Left cardiac atrium (tissue), 4 donors: ENCODE results near the gene PLXNA4. TPM values are rescaled to one million over a fixed set of nuclear protein-coding genes. Genes with fewer than 3 reads are reported as not detected.
A peak's percentile ranks its signal among the peaks of the same experiment; 100 is the strongest.

Experiments used
- ATAC-seq, 2 donors: fragments of 200-7000 bp; cut with Tn5 transposase; one replicate each; pipeline ENCODE4 v1.9.1; 2020; ENCODE audit warnings: mild to moderate bottlenecking in 2 of 2, moderate library complexity in 2 of 2
- DNase-seq: peaks from one replicate; pipeline ENCODE4 v3.0.0-alpha.2; 2020
- intact Hi-C, 2 donors: fragments of 100-400 bp; cut with DNase I; formaldehyde crosslinking; loops; one replicate each; pipeline versions ENCODE4 v1.14.1 to v1.15.1; 2022 to 2023
- total RNA-seq, 2 donors: library from RNA; stranded (reverse); fragmentation: NEBNext Ultra II Directional; extraction: Animal tissue kit (Norgen Biotek cat#: 25700); gene quantifications; one replicate each; pipeline ENCODE4 v1.2.1, GENCODE V29; 2021
- donor health status: DM: no; HTN: yes; CAD: no.
- donor health status: DM: no; HTN: yes; CAD: no; lungs with severe emphysema.
- donor health status: DM: yes; HTN: yes; CAD: no.
- donor health status: Dilated cardiomyopathy.

The PLXNA4 gene
- total RNA-seq, 2 donors from 2014 or later, result 23.3 to 30.1 TPM

DNA sequence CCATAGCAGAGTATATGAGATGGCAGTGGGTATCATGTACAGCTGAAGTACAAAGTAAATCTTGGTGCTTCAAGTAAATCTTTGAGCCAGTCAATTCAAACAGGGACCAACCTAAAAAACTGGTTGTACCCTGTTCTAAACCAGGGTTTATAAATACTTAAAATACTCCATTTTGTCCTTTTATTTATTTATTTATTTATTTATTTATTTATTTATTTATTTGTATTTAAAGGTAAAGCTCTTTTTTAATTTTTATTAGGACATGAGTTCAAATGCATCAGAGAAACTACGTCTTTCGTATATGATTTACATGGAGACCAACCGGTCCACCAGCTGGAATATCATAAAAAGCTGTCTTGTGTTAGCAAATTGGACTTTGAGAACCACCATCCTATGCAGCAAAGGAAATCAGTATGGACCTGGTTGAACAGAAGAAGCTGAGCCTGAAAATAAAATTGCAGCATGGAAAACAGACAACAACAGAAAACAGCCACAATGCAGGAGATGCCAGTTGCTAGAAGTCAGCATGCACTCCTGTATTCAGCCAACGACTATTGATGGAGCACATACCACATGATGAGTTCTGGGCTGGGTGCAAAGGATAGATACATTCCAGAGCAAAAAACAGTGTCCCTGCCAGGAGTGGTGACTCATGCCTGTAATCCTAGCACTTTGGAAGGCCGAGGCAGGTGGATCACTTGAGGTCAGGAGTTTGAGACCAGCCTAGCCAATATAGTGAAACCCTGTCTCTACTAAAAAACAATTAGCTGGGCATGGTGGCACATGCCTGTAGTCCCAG, 60.0 kb downstream of the PLXNA4 start:
- DNase-seq (no peak), ATAC-seq (peak; percentile 49 to 81)
- intact Hi-C loops, result no loop called here

DNA sequence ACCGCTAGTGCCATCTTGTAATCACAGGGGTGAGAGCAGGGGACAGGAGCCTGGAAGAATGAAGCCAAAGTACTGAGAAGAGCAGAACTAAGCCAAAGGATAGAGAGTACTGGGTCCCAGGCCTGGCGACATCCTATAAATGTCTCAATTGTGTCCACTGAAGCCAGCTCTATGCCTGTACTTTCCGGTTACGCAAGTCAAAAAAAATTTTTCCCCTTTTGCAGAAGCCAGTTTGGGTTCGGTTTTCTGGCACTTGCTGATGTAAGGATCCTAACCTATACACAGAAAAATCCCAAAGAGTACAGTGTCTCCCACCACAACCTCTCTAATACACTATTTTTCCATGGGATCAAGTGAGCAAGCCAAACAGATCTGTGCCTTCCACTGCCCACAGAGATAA, 61.1 kb downstream of the PLXNA4 start:
- ATAC-seq (no peak), DNase-seq (no peak)
- intact Hi-C loops, result no loop called here

DNA sequence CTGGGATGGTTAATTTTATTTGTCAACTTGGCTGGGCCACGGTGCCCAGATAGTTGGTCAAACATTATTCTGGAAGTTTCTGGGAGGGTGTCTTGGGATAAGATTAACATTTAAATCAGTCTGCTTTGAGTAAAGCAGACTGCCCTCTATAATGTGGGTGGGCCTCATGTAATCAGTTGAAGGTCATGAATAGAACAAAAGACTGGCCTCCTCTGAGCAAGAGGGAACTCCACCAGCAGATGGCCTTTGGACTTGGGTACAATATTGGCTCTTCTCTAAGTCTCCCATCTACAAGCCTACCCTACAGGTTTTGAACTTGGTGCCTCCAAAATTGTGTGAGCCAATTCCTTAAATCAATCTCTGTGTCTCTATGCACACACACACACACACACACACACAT, 61.8 kb downstream of the PLXNA4 start:
- intact Hi-C loops, result no loop called here
- no peak for ATAC-seq
- no peak for DNase-seq

GRCh38 chr7:132511921-132512320, 64.3 kb downstream of the PLXNA4 start:
- DNase-seq (no peak), ATAC-seq (no peak)
- intact Hi-C loops, result no loop called here

DNA sequence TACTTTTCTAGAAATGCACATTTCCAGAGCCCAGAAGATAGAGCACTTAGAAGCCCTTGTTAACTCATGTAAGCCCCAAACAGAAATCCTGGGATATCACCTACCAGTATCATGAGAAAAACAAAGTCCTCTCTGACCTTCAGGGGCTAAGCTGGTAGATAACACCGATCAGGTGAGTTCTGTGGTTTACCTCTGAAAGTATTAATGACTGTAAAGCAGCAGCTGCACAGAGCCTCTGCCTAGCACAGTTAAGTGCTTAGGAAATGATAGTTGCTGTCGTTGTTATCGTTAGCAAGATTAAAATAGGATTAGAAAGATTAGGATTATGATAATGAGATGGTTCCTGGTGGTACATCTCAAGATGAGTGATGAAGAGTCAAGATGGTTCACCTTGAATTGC, 64.9 kb downstream of the PLXNA4 start:
- intact Hi-C loops, result no loop called here
- no peak for DNase-seq
- no peak for ATAC-seq

- DNase-seq (no peak), ATAC-seq (no peak)
- intact Hi-C loops, result no loop called here
Measured at GRCh38 chr7:132509643-132510042, 66.6 kb downstream of the PLXNA4 start.

DNA sequence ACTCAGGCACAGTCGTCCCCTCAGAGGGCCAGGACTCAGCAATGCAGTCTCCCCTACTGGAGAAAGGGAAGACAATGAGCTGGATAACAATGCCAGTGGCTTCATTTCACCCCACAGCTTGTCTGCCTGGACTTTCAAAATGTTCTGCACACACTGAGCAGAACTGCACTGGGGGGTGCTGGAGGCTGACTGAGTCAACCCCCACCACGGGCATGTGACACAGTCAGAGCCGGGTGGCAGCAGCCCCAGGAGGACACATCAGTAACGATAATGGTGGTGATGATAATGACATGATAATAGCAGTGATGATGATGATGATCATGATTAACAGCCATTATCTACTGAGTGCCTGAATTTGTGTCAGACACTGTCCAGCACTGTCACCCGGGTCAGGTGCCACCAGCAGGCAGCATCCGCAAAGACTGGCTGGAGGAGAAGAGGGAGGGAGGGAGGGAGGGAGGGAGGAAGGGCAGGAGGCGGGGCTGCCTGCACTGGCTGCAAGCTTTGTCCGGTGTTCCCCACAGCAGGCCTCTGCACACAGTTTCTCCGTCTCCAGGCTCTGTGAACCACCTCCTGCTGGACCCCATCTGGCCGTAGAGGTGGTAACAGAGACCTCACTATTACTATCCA, 67.4 kb downstream of the PLXNA4 start:
- ATAC-seq, result peak; percentile 80 to 86
- DNase-seq, result no peak
- intact Hi-C loops, result no loop called here

- no peak for ATAC-seq
- DNase-seq, result no peak
- intact Hi-C loops, result loop anchor here (5.0 kb wide), 2 partner anchors 72 to 188 kb away; partner anchors contain the start of gene PLXNA4 (in 1 of the 2)
Measured at GRCh38 chr7:132504852-132505251, 71.4 kb downstream of the PLXNA4 start.

- no peak for ATAC-seq
- intact Hi-C loops, result loop anchor here (5.0 kb wide), 2 partner anchors 73 to 187 kb away; partner anchors contain the start of gene PLXNA4 (in 1 of the 2)
- DNase-seq, result no peak
Measured at GRCh38 chr7:132504071-132504470, 72.2 kb downstream of the PLXNA4 start.

GRCh38 chr7:132503415-132503814, 72.9 kb downstream of the PLXNA4 start:
- no peak for ATAC-seq
- intact Hi-C loops, result loop anchor here (5.0 kb wide), 2 partner anchors 74 to 186 kb away; partner anchors contain the start of gene PLXNA4 (in 1 of the 2)

GRCh38 chr7:132501956-132502355, 74.3 kb downstream of the PLXNA4 start:
- peak; percentile 66 for DNase-seq
- ATAC-seq, result peak in 1 of 2 donors; percentile 31
- intact Hi-C loops, result loop anchor here (5.0 kb wide), 2 partner anchors 75 to 185 kb away; partner anchors contain the start of gene PLXNA4 (in 1 of the 2)

More at GRCh38 chr7:132503415-132503814, 72.9 kb downstream of the PLXNA4 start:
- DNase-seq, result no peak

- intact Hi-C loops, result loop anchor here (5.0 kb wide), 2 partner anchors 76 to 184 kb away; partner anchors contain the start of gene PLXNA4 (in 1 of the 2)
Measured at GRCh38 chr7:132500727-132501440, 75.4 kb downstream of the PLXNA4 start.

GRCh38 chr7:132499487-132499886, 76.8 kb downstream of the PLXNA4 start:
- no peak for ATAC-seq
- intact Hi-C loops, result no loop called here
- DNase-seq, result no peak

More at GRCh38 chr7:132500727-132501440, 75.4 kb downstream of the PLXNA4 start:
- DNase-seq, result peak; percentile 90
- ATAC-seq, result peak; percentile 77 to 92

GRCh38 chr7:132499065-132499464, 77.2 kb downstream of the PLXNA4 start:
- intact Hi-C loops, result no loop called here
- no peak for DNase-seq
- ATAC-seq, result peak in 1 of 2 donors; percentile 52

DNA sequence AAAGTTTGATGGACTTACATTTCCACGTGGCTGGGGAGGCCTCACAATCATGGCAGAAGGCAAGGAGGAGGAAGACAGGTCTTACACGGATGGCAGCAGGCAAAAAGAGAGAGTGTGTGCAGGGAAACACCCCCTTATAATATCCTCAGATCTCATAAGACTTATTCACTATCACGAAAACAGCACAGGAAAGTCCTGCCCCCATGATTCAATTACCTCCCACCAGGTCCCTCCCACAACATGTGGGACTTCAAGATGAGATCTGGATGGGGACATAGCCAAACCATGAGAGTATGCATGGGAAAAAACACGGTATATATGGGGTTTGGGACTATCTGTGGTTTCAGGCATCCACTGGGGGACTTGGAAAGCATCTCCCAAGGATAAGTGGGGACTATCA, 78.0 kb downstream of the PLXNA4 start:
- intact Hi-C loops, result no loop called here
- no peak for ATAC-seq
- no peak for DNase-seq

DNA sequence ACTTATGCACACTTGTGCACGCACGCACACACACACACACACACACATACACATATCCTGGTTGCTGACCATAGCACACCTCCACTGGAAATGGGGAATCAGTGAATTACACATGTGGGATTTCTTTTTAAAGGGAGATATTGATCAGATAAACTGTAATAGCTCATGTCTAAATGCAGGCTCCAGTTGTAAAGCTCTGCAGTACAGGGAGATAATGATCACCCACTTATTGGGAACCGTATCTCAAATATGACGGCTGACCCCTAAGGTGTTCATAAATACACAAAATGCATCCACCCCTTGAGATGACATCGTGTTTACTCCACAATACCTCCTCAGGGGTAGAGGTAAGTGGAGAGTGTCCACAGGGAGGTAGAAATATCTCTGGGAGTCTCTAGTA, 79.2 kb downstream of the PLXNA4 start:
- DNase-seq, result no peak
- intact Hi-C loops, result no loop called here
- ATAC-seq, result no peak

- no peak for DNase-seq
- intact Hi-C loops, result no loop called here
- no peak for ATAC-seq
Measured at GRCh38 chr7:132495936-132496335, 80.3 kb downstream of the PLXNA4 start.

DNA sequence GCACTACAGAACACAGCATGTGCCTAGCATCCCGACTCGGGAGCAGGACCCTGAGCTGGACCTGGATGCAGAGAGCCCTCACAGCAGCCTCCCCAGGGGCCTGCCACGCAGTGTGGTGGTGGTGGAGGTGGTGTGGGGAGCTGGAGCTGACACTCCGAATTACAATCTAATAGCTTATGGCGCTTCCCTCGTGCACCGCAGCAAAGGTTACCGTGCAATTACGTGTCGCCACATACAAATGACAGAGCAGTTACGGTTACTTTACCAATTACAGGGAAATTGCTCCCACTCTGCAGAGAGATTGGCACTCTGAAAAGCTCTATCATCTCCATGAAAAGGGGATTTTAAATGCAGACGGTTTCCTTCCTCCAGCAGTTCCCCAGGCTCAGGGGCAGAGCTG, 81.8 kb downstream of the PLXNA4 start:
- no peak for ATAC-seq
- intact Hi-C loops, result no loop called here
- DNase-seq, result no peak

DNA sequence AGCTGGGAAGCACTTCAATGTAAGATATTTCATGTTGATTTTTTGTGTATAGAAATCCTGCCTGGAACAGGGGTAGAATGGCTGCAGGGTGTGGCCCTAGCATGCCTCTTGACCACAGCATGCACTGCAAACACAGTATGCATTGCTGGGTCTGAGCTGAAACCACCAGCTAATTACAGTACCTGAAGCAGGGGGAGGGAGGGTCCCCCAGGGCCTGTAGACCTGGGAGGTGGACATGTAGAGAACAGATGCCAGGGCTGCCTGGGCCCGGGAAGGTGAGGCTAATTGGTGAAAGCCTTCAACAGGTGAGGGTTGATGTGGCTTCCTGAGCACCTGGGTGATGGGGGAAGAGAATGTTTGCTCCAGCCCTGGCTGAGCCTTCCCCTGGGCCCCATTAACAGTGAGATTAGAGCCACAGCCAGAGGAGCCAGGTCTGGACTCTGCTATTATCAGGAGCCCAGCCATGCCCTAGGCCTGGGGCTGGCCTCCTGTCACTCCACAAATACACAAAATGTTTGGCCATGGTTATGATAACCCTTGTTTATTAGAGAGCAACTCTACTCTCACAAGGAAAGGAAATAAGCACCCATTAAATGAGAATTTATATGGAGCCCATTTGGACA, 83.3 kb downstream of the PLXNA4 start:
- intact Hi-C loops, result no loop called here
- ATAC-seq, result no peak

More for the DNA sequence above, 83.3 kb downstream of the PLXNA4 start:
- no peak for DNase-seq
